Dermis microvascular lymphatic vessel endothelial cell (primary cell): Measurements from ENCODE around the gene DTWD2. TPM values are rescaled to one million over a fixed set of nuclear protein-coding genes. Genes with fewer than 3 reads are reported as not detected.
"Not testable (repeated sequence)": the region's sequence is repeated elsewhere in the genome, so short reads cannot be mapped to it uniquely, and the experiment has no call there.

Experiments
- DNase-seq, 2 donors: peaks; one replicate each; pipeline versions ENCODE4 v3.0.0 to v3.0.0-alpha.2; 2010; ENCODE audit warnings: low read depth in 2 of 2
- total RNA-seq: library from RNA; depleted of rRNA; stranded (reverse); fragments of >200 nt; gene quantifications from 2 replicates; pipeline ENCODE4 v1.2.1, GENCODE V29; 2014

DTWD2 gene
- total RNA-seq: 1.8 and 3.8 TPM in 2 replicates

- peak; percentile 82 to 92 for DNase-seq
Measured at GRCh38 chr5:118987988-118988865, at the start of gene DTWD2. TSS of gene DTWD2 (minus strand) at chr5:118988547. CDS start at chr5:118988511, 36 bp downstream.

- DNase-seq: no peak
Measured at GRCh38 chr5:119037496-119038215, 49.3 kb upstream of the DTWD2 start.

DNA sequence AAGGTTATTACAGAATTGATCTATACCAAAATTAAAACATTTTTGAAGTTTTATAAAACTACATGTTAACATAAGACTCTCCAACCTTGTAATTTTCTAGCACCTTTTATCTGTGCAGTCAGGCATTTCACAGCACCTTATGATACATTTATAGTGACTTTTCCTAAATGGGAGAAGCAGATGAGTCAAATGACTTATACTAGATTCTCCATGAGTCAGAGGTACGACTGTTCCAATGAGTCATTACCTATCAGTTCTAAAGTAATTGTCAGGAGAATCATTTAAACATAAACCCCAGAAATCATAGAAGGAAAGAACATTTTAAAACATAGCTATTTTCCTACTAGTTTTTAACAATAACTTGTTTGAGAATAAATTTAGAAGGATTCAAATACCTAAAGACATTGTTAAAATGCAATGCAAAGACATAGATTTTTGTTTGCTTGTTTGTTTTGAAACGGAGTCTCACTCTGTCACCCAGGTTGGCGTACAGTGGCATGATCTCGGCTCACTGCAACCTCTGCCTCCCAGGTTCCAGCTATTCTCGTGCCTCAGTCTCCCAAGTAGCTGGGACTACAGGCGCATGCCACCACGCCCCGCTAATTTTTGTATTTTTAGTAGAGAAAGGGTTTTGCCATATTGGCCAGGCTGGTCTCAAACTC, 47.9 kb upstream of the DTWD2 start:
- DNase-seq: peak in 1 of 2 donors; percentile 16

- no peak for DNase-seq
Measured at GRCh38 chr5:119033135-119033534, 44.8 kb upstream of the DTWD2 start.

DNA sequence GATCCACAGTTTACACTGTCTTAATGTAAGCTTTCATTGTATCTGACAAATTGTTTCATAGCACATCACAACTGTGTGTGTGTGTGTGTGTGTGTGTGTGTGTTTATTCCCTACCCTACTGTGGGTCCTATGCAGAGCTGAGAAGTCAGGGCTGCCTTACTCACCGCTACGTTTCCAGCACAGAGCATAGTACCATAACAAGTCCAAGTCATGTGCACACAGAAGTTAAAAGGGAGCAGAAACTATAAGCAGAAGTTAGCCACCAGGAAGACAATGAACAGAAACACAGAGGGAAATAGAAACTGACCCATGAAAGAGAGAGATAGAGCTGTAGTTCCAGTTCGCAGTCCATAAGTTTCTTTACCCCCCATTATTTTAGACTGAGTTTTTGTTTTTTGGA, 44.3 kb upstream of the DTWD2 start:
- no peak for DNase-seq

GRCh38 chr5:119031905-119032304, 43.6 kb upstream of the DTWD2 start:
- DNase-seq: no peak

- DNase-seq: no peak
Measured at GRCh38 chr5:119031011-119031886, 42.9 kb upstream of the DTWD2 start.

DNA sequence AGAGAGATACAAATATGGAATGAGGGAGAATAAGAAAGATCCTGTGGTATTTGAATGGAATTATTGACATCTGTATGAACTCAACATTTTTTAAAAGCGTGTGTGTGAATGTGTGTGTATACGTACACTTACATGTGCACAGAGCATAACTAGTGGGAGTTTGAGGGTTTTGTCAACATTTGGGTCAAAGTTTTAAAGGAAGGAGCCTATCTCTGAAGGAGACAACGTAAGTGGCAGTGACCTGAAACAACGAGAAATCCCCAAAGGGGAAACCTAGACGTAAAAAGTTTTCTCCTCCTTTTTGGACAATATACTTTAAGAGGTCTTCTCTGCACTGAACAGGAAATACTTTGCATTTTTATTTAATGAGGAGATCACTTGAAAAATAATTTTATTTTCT, 40.2 kb upstream of the DTWD2 start:
- no peak for DNase-seq

- no peak for DNase-seq
Measured at GRCh38 chr5:119022773-119023172, 34.4 kb upstream of the DTWD2 start.

GRCh38 chr5:119022017-119022745, 33.8 kb upstream of the DTWD2 start:
- peak; percentile 6 to 39 for DNase-seq

GRCh38 chr5:119021149-119021732, 32.9 kb upstream of the DTWD2 start:
- DNase-seq: no peak

GRCh38 chr5:119019949-119020348, 31.6 kb upstream of the DTWD2 start:
- DNase-seq: no peak

GRCh38 chr5:119019501-119019900, 31.2 kb upstream of the DTWD2 start:
- no peak for DNase-seq

DNA sequence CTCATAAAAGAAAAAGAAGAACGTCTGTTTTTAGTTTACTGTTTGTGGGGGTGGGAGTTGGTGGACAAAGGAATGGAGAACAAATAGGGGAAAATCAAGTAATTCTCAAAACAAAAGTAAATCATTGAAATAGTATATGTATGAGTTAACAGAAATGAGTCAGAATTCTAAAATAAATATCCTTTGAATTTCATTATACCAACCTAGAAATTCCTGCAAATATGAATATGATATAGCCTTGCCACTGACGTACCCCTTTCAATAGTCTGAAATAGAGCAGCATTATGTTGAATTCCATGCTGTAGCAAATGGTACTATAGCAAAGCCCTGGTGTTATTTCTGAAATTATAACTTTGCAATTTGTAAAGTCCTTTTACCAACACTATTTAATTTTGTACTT, 29.6 kb upstream of the DTWD2 start:
- no peak for DNase-seq

DNA sequence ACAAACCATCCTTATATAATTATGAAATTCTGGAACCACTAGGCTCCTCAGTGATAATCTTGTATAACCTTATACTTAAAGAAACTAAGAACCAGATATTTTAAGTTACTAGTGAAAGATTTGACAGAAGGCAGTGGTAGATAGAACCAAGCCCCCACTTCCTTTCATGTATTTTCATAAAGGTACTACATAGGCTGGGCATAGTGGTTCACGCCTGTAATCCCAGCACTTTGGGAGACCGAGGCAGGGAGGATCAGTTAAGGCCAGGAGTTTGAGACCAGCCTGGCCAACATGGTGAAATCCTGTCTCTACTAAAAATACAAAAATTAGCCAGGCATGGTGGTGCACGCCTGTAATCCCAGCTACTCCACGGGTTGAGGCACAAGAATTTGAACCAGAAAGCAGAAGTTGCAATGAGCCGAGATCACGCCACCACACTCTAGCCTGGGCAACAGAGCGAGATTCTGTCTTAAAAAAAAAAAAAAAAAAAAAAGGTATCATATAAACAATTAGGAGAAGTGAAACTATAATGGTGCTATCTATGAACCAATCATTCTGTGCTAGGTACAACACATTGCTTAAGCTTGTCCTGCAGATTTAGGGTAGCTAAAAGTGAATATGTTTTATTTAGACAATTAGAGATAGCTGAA, 27.9 kb upstream of the DTWD2 start:
- DNase-seq: no peak

DNA sequence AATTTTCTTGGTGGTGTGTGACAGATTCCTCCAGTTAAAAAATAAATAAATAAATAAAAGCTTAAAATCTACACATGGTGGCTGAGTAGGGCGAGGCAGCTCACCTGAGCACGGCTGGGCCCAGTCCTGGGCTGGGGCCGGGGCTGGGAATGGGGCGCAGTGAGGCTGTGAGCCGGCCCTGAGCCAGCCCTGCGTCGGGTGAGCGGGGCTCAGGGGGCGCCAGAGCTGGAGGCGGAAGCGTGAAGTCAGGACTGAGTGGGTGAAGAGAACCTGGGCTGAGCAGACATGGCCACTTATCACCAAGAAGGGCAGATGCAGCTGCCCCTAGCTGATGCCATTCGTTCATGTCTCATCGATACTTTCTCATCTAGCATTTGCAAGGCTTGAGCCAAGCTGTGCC, 22.8 kb upstream of the DTWD2 start:
- DNase-seq: no peak

- DNase-seq: no peak
Measured at GRCh38 chr5:119010206-119010605, 21.9 kb upstream of the DTWD2 start.

DNA sequence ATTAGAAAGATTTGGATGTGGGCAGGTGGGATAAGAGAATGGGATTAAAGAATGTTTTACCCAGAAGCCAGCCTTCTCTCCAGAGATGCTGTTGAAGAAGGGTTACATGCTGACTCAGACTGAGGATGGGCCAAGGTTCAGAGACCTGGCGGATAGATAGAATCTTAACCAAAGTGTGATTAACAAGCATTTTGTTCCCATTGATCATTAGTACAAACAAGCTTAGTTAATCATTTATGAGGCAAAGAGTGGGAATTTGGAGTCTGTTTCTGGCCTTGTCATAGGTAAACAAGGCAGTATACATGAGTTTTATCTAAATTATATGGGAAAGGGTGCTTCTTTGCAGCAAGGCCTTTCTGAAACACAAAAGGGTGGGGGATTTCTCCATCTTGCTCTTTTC, 20.8 kb upstream of the DTWD2 start:
- DNase-seq: no peak

- no peak for DNase-seq
Measured at GRCh38 chr5:118999696-119000095, 11.3 kb upstream of the DTWD2 start.

DNA sequence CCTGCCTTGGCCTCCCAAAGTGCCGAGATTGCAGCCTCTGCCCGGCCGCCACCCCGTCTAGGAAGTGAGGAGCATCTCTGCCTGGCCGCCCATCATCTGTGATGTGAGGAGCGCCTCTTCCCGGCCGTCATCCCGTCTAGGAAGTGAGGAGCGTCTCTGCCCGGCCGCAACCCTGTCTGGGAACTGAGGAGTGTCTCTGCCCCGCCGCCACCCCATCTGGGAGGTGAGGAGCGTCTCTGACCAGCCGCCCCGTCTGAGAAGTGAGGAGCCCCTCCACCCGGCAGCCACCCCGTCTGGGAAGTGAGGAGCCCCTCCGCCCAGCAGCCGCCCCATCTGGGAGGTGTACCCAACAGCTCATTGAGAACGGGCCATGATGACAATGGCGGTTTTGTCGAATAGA, 10.5 kb upstream of the DTWD2 start:
- not testable (repeated sequence) for DNase-seq
